ENCODE data around the gene FGFR4. TPM values are rescaled to one million over a fixed set of nuclear protein-coding genes. Genes with fewer than 3 reads are reported as not detected.

The FGFR4 gene
- total RNA-seq, 2 donors from 2014 or later, result 1.6 to 2.8 TPM

GRCh38 chr5:177089825-177090641, 3.3 kb downstream of the FGFR4 start:
- Histone ChIP-seq H3K27me3 (replicated peaks; ENCODE audit: insufficient read depth) (peaks cover 5% of the 10 kb centered on the region), H3K4me3 (no peak overlapping the region), H3K9me3 (no peaks in the 10 kb centered on the region), H3K27ac (no peak overlapping the region), H3K36me3 (no peaks in the 10 kb centered on the region), H3K4me1 (ENCODE audit: control insufficient read depth in 1 of 2, low read depth in 2 of 2) (peaks cover 4 to 10% of the 10 kb centered on the region in 2 donors)
- TF ChIP-seq CTCF (IDR thresholded peaks at IDR 0.05), result no peak
- no peak for DNase-seq (ENCODE audit: low spot score)
- no peak for ATAC-seq (ENCODE audit: insufficient number of reproducible peaks, low FRiP score, low read depth)

- ATAC-seq (ENCODE audit: insufficient number of reproducible peaks, low FRiP score, low read depth), result no peak
- peaks cover 4 to 10% of the 10 kb centered on the region in 2 donors for H3K4me1 ChIP-seq (ENCODE audit: control insufficient read depth in 1 of 2, low read depth in 2 of 2)
- H3K27ac ChIP-seq, result no peak overlapping the region
Observed at GRCh38 chr5:177090813-177091212, 4.1 kb downstream of the FGFR4 start.

DNA sequence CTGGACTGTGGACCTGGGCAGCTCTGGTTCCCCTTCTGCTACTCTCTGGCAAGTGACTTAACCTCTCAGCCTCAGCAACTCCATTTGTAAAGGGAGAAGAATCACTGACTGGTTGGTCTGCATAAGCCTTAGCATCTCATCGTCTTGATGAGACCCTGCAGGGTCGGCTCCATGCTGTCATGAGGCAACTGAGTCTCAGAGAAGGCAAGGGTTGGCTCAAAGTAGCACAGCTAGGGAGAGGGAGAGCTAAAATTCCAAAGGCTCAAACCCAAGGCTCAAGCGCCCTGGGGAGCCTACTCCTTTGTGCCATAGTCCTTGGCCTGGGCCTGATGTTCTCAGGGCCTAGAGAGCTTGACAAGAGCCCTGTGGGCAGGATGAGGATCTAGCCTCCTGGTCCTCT, 4.5 kb downstream of the FGFR4 start:
- peaks cover 5% of the 10 kb centered on the region for H3K27me3 ChIP-seq (replicated peaks; ENCODE audit: insufficient read depth)
- H3K36me3 ChIP-seq, result no peaks in the 10 kb centered on the region
- DNase-seq (ENCODE audit: low spot score), result no peak
- no peak overlapping the region for H3K4me3 ChIP-seq
- H3K27ac ChIP-seq, result no peak overlapping the region
- no peaks in the 10 kb centered on the region for H3K9me3 ChIP-seq
- ATAC-seq (ENCODE audit: insufficient number of reproducible peaks, low FRiP score, low read depth), result no peak
- peaks cover 4 to 10% of the 10 kb centered on the region in 2 donors for H3K4me1 ChIP-seq (ENCODE audit: control insufficient read depth in 1 of 2, low read depth in 2 of 2)
- no peak for TF ChIP-seq CTCF (IDR thresholded peaks at IDR 0.05)

More at GRCh38 chr5:177090813-177091212, 4.1 kb downstream of the FGFR4 start:
- Histone ChIP-seq H3K9me3 (no peaks in the 10 kb centered on the region), H3K36me3 (no peaks in the 10 kb centered on the region), H3K4me3 (no peak overlapping the region), H3K27me3 (replicated peaks; ENCODE audit: insufficient read depth) (peaks cover 5% of the 10 kb centered on the region)
- TF ChIP-seq CTCF (IDR thresholded peaks at IDR 0.05), result no peak
- DNase-seq (ENCODE audit: low spot score), result no peak

DNA sequence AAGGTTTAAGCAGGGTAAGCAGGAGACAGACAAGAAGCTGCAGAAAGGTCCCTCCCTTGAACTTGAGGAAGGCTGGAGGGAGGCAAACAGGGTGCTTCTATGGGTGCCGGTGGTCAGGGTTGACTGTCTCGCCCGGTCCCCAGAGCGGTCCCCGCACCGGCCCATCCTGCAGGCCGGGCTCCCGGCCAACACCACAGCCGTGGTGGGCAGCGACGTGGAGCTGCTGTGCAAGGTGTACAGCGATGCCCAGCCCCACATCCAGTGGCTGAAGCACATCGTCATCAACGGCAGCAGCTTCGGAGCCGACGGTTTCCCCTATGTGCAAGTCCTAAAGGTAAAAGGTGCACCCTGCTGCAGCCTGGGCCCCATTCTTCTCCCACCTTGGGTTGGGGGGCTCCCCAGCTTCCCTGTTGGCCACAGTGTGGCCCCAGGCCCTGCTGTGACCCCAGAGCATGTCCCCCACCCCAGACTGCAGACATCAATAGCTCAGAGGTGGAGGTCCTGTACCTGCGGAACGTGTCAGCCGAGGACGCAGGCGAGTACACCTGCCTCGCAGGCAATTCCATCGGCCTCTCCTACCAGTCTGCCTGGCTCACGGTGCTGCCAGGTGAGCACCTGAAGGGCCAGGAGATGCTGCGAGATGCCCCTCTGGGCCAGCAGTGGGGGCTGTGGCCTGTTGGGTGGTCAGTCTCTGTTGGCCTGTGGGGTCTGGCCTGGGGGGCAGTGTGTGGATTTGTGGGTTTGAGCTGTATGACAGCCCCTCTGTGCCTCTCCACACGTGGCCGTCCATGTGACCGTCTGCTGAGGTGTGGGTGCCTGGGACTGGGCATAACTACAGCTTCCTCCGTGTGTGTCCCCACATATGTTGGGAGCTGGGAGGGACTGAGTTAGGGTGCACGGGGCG, 5.7 kb downstream of the FGFR4 start:
- Histone ChIP-seq H3K36me3 (no peaks in the 10 kb centered on the region), H3K4me1 (ENCODE audit: control insufficient read depth in 1 of 2, low read depth in 2 of 2) (peaks cover 0 to 3% of the 10 kb centered on the region in 2 donors), H3K27me3 (replicated peaks; ENCODE audit: insufficient read depth) (peaks cover 3% of the 10 kb centered on the region), H3K9me3 (no peaks in the 10 kb centered on the region), H3K27ac (no peak overlapping the region), H3K4me3 (no peak overlapping the region)
- TF ChIP-seq CTCF (IDR thresholded peaks at IDR 0.05), result no peak
- ATAC-seq (ENCODE audit: insufficient number of reproducible peaks, low FRiP score, low read depth) (no peak), DNase-seq (ENCODE audit: low spot score) (no peak)
